Keratinocyte (primary cell): Measurements from ENCODE around the gene CPEB3.

Experiments used
- CTCF ChIP-seq, 3 experiments: IDR thresholded peaks in 1 of 3; conservative IDR thresholded peaks in 1 of 3; optimal IDR thresholded peaks in 1 of 3; 2 replicates in 2 of 3; 3 replicates in 1 of 3; pipeline versions ENCODE3 to v1.5.1; 2011; ENCODE audit warnings: low read length in 3 of 3, mild to moderate bottlenecking in 3 of 3, moderate library complexity in 2 of 3, control low read depth in 1 of 3, inconsistent platforms in 1 of 3; ENCODE audit not compliant: insufficient read depth in 2 of 3; ENCODE audit errors: extremely low read depth in 1 of 3
- EZH2 ChIP-seq: IDR thresholded peaks from one replicate; pipeline ENCODE4 v1.6.1; 2012; ENCODE audit warnings: inconsistent platforms, mild to moderate bottlenecking, low read length, moderate library complexity

GRCh38 chr10:92183199-92183598 is 107.7 kb downstream of the CPEB3 start:
- TF ChIP-seq CTCF (optimal IDR thresholded peaks at IDR 0.05 in 1 of 3, IDR thresholded peaks at IDR 0.05 in 1 of 3, conservative IDR thresholded peaks at IDR 0.05 in 1 of 3; ENCODE audit: extremely low read depth in 1 of 3, insufficient read depth in 2 of 3, low read length in 3 of 3) (no peak), EZH2 (no peak)
